ENCODE measurements around the gene SIRT3. TPM values are rescaled to one million over a fixed set of nuclear protein-coding genes. Genes with fewer than 3 reads are reported as not detected.

Gene SIRT3
- total RNA-seq, 2 experiments from 2014 or later, result 24.3 to 25.2 TPM

DNA sequence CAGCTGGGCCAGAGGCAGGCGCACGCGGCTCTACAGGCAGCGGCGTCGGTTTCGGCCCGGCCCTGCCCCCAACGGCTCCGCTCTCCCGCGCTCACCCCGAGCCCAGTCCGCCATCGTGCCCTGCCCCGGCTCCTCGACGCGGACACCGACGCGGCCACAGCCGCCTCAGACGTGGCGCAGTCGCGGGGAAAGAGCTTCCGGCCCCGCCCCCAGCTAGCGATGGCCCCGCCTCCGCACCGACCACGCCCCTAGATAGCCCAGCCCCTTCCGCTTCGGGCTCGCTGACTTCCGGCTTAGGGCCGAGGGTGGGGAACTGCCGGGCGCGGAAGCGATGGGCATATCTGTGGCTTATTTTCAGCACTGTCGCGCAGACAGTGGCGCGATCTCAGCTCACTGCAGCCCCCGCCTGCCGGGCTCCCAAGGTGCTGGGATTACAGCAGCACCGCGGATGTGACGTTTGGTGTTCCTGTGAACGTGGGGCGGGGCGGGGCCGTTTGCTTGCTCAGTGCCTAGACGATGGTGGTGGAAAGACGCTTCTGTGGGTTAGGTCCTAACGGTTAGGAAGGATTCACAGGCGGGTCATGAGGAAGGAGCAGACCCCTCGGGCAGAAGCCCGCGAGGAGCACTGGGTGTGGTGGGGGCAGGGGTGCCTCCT, 28.8 kb downstream of the SIRT3 start, which contains the start of the genes BET1L and RIC8A:
Gene BET1L, minus strand, starts transcription at position 192 of the 655 bp plus-strand sequence. Its CDS starts 78 bp downstream, at position 114.
Gene RIC8A, plus strand, starts transcription at position 501 of the 655 bp plus-strand sequence. CDS start 1,147 bp downstream, outside the sequence.
- H3K27ac Mint-ChIP-seq, result peak within 1 kb of the TSS; percentile 97
- peaks cover 10% of the 10 kb centered on the region for H3K36me3 Mint-ChIP-seq
- no peaks in the 10 kb centered on the region for H3K9me3 Mint-ChIP-seq
- H3K4me3 Mint-ChIP-seq, result peak within 1 kb of the TSS; percentile 89
- POLR2A ChIA-PET, result interaction anchor here (0.5 to 4.4 kb wide), 31 partner anchors 9 to 599 kb away, joined by 3 to 44 read pairs (median 7); partner anchors contain the start of genes IFITM2, NLRP6, PGGHG and PSMD13
- peaks cover 35% of the 10 kb centered on the region for H3K4me1 Mint-ChIP-seq
- peak; percentile 81 for ATAC-seq (ENCODE audit: low read depth)
- H3K27me3 Mint-ChIP-seq, result no peaks in the 10 kb centered on the region
- DNase-seq, result peak; percentile 98

DNA sequence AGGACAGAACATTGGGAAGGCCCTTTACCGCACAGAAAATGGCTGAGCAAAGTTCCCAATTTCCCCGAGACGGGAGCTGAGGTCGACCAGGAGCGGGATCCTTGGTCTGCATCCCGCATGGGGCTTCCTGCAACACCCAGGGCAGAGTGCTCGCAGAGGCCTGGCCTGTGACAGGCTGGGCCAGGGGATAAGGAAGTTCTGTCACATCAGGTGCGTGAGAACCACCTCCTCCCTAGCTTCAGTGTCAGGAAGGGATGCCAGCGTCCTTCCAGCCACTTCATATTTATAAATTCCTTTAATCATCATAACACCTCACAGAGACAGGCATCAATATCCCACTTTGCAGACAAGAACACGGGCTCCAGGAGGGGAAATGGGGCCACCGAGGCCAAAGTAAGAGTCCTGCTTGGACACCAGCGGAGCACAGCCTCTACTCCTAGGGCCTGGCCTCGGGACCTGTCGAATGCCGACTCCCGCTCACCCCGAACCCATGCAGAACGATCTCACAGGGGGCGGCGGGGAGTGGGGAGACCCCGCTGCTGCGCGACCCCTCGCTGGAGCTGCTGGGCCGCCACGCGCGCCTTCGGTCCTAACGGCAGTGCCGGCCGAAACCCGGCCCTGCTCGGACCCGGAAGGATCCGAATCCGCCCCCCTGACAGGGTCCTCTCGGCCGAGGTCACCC, 29.5 kb downstream of the SIRT3 start:
- H3K27ac Mint-ChIP-seq, result peak overlapping the region; percentile 97
- peaks cover 41% of the 10 kb centered on the region for H3K4me1 Mint-ChIP-seq
- H3K36me3 Mint-ChIP-seq, result peaks cover 10% of the 10 kb centered on the region
- H3K4me3 Mint-ChIP-seq, result peak overlapping the region; percentile 89
- POLR2A ChIA-PET, result interaction anchor here (0.6 to 4.4 kb wide), 29 partner anchors 9 to 329 kb away, joined by 3 to 44 read pairs (median 8); partner anchors contain the start of genes IFITM2, NLRP6, PGGHG and PSMD13
- ATAC-seq (ENCODE audit: low read depth) (no peak), DNase-seq (no peak)
- H3K9me3 Mint-ChIP-seq, result no peaks in the 10 kb centered on the region
- H3K27me3 Mint-ChIP-seq, result no peaks in the 10 kb centered on the region

DNA sequence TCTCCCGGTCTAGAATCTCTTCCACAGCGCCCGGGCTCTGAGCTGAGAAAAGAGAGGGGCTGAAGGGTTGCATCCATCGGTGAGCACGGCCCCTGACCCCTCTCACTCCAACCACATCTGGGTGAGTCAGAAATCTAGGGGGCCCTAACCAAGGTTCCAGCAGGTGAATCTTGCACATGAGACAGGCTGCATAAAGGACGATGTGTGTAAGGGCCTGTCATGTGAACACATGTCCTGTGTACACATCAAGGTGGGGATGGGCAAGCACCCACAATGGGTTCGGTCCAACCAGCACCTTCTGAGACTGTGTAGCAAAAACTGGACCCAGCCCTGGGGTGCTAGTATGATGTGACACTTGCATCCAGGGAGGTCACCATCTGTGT, 30.1 kb downstream of the SIRT3 start:
- H3K36me3 Mint-ChIP-seq, result peaks cover 10% of the 10 kb centered on the region
- no peak for ATAC-seq (ENCODE audit: low read depth)
- POLR2A ChIA-PET, result interaction anchor here (1.0 to 4.4 kb wide), 11 partner anchors 9 to 209 kb away, joined by 3 to 44 read pairs (median 19); partner anchors contain the start of genes IFITM2, NLRP6, PGGHG and PSMD13

DNA sequence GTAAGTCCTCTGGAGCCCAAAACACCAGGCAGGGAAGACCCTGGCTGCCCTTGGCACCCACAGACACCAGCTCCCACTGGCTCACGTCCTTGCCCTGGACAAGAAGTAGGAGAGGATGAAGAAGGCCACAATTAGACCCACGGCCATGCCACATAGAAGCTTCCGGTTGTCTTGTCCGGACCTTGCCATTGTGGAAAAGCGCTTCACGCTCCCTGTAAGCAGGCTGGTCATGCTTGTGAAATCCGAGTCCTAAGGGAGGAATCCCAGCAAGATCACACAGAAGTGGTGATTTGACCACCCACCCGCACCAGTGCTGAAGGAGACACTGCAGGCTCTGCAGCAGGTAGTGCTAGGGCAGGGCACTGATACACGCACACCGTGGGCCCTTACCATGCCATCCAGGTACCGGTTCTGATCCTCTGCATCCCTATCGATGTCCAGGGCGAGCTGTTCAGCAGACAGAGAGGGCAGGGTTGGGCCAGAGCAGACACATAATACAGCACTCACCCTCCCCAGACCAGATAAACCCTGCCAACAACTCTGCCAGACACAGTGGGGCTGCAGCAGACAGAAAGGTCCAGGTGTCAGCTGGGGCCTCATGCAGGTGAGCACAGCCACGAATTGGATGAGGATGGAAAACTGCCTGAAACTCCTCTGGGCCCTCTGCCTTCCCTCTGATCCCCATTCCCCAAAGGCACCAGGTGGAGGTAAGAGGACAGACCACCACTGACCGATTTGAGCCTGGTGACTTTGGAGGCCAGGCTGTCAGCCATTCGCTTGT, 30.7 kb downstream of the SIRT3 start:
- ATAC-seq (ENCODE audit: low read depth), result no peak
- Mint-ChIP-seq H3K27me3 (no peaks in the 10 kb centered on the region), H3K4me3 (peak overlapping the region; percentile 89), H3K36me3 (peaks cover 11% of the 10 kb centered on the region), H3K27ac (no peak overlapping the region), H3K9me3 (no peaks in the 10 kb centered on the region), H3K4me1 (peaks cover 40% of the 10 kb centered on the region)
- POLR2A ChIA-PET, result interaction anchor here (1.1 to 4.4 kb wide), 4 partner anchors 8 to 83 kb away, joined by 3 to 43 read pairs (median 17); partner anchors contain the start of gene PGGHG
- DNase-seq, result no peak

More for the DNA sequence above, 30.1 kb downstream of the SIRT3 start:
- DNase-seq, result no peak
- Mint-ChIP-seq H3K27me3 (no peaks in the 10 kb centered on the region), H3K27ac (peak overlapping the region; percentile 97), H3K9me3 (no peaks in the 10 kb centered on the region), H3K4me1 (peaks cover 41% of the 10 kb centered on the region), H3K4me3 (peak overlapping the region; percentile 89)

DNA sequence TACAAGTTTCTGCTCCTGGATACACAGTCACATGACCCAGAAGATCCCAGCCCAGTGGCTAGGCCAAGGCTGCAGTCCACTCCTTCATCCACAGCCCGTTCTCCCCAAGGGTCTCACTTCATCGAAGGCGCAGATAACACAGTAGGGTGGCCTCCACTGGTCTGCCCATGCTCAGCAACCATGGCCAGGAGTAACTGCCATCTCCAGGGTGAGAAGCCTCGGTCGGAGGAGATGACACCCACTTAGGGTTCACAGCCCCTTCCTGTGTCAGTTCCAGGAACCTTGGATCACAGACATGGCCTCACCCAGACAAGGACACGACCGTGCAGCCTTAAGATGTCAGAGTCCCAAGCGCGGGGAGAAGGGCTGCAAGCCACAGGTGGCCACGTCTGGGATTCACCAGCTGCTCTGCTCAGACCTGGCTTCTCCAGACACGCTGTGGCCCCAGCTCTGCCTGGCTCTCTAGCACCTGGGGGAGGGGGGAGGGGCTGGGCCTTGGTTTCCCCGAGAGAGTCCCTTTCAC, 31.5 kb downstream of the SIRT3 start:
- no peak for DNase-seq
- no peaks in the 10 kb centered on the region for H3K27me3 Mint-ChIP-seq
- no peak for ATAC-seq (ENCODE audit: low read depth)
- H3K4me1 Mint-ChIP-seq, result peaks cover 33% of the 10 kb centered on the region
- POLR2A ChIA-PET, result interaction anchor here (1.1 kb wide), 1 partner anchor 46 kb away, joined by 3 read pairs; no protein-coding TSS in a partner anchor
- no peaks in the 10 kb centered on the region for H3K9me3 Mint-ChIP-seq
- H3K27ac Mint-ChIP-seq, result no peak overlapping the region
- peaks cover 11% of the 10 kb centered on the region for H3K36me3 Mint-ChIP-seq
- no peak overlapping the region for H3K4me3 Mint-ChIP-seq

DNA sequence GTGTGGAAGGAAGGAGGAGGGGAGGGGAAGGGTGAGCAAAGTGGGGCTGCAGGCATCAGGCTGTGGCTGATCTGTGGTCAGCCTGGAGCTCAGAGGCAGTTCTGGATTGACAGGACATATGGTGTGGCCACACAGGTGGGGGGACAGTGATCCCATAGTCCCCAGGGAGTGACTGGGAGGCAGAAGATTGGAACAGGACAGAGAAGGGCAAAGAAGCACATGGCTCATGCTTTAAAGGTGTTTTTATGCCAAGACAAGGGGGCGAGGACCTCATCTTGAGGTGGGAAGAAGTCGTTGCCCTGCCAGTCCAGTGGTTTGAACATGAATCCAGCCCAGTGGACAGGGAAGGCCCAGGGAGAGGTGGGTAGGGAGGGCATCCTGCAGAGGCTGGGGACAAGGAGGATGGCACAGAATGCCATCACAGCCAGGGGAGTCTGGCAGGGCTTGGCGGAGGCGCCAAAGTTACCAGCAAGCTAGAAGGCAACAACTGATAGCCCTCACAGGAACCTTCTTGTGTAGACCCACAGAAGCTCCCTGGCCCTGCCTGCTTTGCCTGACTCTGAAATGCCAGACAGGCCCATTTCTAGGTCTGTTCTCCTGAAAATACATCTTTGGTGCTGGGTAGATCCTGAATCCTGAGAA, 32.1 kb downstream of the SIRT3 start:
- H3K27me3 Mint-ChIP-seq, result no peaks in the 10 kb centered on the region
- ATAC-seq (ENCODE audit: low read depth), result no peak
- no peak overlapping the region for H3K4me3 Mint-ChIP-seq
- peaks cover 11% of the 10 kb centered on the region for H3K36me3 Mint-ChIP-seq
- POLR2A ChIA-PET, result no interaction called here
- H3K9me3 Mint-ChIP-seq, result no peaks in the 10 kb centered on the region
- peak overlapping the region; percentile 82 for H3K27ac Mint-ChIP-seq
- H3K4me1 Mint-ChIP-seq, result peaks cover 31% of the 10 kb centered on the region
- no peak for DNase-seq

DNA sequence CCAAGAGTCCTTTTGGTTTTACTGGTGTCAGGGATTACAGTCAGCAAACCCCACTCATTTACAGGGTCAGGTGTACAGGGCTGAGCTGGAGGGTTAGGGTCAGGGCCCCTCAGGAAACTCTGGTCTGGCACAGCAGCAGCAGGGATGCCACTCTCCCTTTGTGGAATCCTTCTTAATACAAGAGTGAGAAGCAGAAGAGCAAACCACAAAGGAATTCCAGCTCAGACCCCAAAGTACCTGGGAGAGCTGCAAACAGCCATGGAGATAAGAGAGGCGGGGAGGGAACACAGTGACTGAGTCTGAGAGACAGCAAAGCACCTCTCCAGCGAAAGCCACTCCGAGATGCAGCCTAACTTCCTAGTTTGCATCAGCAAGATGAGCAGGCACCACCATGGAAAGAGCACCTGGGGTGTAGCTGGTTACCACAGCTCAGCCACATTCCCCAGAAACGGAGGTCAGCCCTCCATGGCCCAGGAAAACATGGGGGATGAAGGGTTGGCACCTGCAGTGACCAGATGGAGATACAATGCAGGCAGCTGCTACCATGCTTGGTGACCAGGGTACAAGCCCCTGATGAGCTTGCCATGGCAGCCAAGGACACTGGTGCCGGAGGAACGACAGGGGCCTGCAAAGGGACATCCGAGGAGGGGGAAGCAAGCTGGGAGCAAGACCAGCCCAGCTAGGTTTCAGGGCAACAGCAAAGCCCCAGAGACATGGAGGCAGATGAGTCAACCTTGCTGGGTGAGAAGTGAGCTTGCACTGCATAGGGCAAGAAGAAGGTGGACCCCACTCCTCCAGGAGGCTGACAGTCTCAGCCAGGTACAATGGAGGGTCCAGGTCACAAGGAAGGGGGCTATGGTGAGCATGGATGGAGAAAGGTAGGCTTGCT, 32.8 kb downstream of the SIRT3 start:
- ATAC-seq (ENCODE audit: low read depth) (no peak), DNase-seq (no peak)
- Mint-ChIP-seq H3K27me3 (no peaks in the 10 kb centered on the region), H3K4me3 (no peak overlapping the region), H3K4me1 (peaks cover 31% of the 10 kb centered on the region), H3K9me3 (no peaks in the 10 kb centered on the region), H3K27ac (peak overlapping the region; percentile 82), H3K36me3 (peaks cover 11% of the 10 kb centered on the region)
- POLR2A ChIA-PET, result interaction anchor here (1.0 kb wide), 1 partner anchor 80 kb away, joined by 4 read pairs; no protein-coding TSS in a partner anchor

DNA sequence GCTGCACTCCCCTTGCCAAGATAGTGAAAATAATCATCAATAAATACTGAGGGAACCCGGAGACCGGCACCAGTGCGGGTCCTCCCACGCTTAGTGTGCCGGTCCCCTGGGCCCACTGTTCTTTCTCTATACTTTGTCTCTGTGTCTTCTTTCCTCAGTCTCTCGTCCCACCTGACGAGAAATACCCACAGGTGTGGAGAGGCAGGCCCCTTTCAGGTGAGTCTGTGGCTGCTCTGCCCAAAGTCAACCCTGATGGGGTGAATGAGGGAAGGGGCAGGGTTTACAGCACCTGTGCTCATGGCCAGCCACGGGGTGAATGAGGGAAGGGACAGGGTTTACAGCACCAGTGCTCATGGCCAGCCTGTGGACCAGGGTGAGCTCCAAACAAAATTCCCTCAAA, 33.7 kb downstream of the SIRT3 start:
- H3K27ac Mint-ChIP-seq, result peak overlapping the region; percentile 82
- H3K4me3 Mint-ChIP-seq, result peak overlapping the region; percentile 67
- H3K27me3 Mint-ChIP-seq, result no peaks in the 10 kb centered on the region
- H3K36me3 Mint-ChIP-seq, result peaks cover 11% of the 10 kb centered on the region
- no peak for DNase-seq
- H3K4me1 Mint-ChIP-seq, result peaks cover 31% of the 10 kb centered on the region
- no peaks in the 10 kb centered on the region for H3K9me3 Mint-ChIP-seq
- ATAC-seq (ENCODE audit: low read depth), result no peak
- POLR2A ChIA-PET, result interaction anchor here (1.0 kb wide), 1 partner anchor 81 kb away, joined by 4 read pairs; no protein-coding TSS in a partner anchor

DNA sequence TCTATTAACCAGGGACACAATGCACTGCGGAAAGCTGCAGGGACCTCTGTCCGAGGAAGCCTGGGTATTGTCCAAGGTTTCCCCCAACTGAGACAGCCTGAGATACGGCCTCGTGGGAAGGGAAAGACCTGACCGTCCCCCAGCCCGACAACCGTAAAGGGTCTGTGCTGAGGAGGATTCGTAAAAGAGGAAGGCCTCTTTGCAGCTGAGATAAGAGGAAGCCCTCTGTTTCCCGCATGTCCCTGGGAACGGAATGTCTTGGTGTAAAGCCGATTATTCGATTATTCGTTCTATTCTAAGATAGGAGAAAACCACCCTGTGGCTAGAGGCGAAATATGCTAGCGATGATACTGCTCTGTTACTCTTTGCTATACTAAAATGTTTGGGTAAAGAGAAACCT, 34.2 kb downstream of the SIRT3 start:
- H3K27ac Mint-ChIP-seq, result peak overlapping the region; percentile 82
- ATAC-seq (ENCODE audit: low read depth) (no peak), DNase-seq (no peak)
- H3K9me3 Mint-ChIP-seq, result no peaks in the 10 kb centered on the region
- H3K36me3 Mint-ChIP-seq, result peaks cover 11% of the 10 kb centered on the region
- no peaks in the 10 kb centered on the region for H3K27me3 Mint-ChIP-seq
- H3K4me1 Mint-ChIP-seq, result peaks cover 31% of the 10 kb centered on the region
- POLR2A ChIA-PET, result no interaction called here
- H3K4me3 Mint-ChIP-seq, result peak overlapping the region; percentile 67

DNA sequence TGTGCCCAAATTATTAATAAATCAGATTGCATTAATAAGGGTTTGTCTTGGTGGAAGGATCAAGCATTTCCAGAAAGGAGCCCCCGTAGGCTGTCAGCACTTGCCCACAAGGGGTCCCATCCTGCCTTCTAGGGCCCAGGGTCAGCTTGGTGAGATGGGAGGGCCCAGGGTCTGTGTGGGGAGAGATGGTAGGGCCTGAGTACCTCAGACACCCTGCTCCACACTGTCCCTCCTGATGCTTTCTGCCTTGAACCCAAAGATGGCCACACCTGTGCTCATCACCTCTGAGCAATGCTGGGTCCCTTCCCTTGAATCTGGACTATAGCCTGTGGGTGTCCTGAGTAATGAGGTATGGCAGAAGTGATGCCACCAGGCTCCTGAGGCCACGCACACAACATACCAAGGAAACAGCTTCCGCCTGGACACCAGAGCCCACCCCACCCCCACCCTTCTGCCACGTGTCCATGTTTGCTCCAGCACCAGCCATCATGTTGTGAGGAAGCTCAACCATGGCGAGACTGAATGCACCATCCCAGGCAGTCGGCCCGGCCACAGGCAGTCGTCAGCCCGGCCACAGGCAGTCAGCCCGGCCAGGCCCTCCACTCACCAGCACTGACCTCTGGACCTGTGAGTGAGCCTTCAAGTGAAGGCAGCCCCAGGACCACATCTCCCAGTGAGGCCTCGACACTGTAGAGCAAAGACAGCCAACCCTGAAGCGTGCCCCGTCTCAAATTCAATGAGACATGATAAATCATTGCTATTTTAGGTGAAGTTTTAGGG, 35.7 kb downstream of the SIRT3 start:
- H3K4me3 Mint-ChIP-seq, result no peak overlapping the region
- peak overlapping the region; percentile 52 for H3K27ac Mint-ChIP-seq
- H3K9me3 Mint-ChIP-seq, result no peaks in the 10 kb centered on the region
- POLR2A ChIA-PET, result no interaction called here
- no peak for DNase-seq
- H3K27me3 Mint-ChIP-seq, result no peaks in the 10 kb centered on the region
- peaks cover 22% of the 10 kb centered on the region for H3K4me1 Mint-ChIP-seq
- no peak for ATAC-seq (ENCODE audit: low read depth)
- H3K36me3 Mint-ChIP-seq, result peaks cover 8% of the 10 kb centered on the region

DNA sequence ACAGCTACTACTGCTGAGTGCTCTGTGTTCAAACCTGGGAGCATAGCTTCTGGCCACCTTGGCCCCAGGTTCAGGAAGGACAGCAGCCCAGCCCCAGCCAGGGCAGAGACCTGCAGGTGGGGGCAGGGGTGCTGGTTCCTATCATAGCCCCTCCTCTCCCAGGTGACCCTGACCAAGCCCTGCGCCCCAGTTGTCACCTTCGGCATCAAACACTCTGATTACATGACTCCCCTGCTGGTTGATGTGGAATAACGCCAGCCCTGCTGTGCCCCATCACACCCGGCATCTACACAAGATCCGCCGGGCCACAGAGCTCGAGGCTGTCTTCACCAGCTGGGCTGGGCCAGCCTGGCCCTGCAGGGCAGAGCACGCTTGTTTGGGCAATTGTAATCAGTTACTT, 36.4 kb downstream of the SIRT3 start:
- no peaks in the 10 kb centered on the region for H3K27me3 Mint-ChIP-seq
- peaks cover 22% of the 10 kb centered on the region for H3K4me1 Mint-ChIP-seq
- peaks cover 8% of the 10 kb centered on the region for H3K36me3 Mint-ChIP-seq
- no peak overlapping the region for H3K4me3 Mint-ChIP-seq
- no peaks in the 10 kb centered on the region for H3K9me3 Mint-ChIP-seq
- POLR2A ChIA-PET, result no interaction called here
- DNase-seq (peak; percentile 25), ATAC-seq (ENCODE audit: low read depth) (no peak)
- H3K27ac Mint-ChIP-seq, result no peak overlapping the region
